ENCODE results near the gene TSPO2. TPM values are rescaled to one million over a fixed set of nuclear protein-coding genes. Genes with fewer than 3 reads are reported as not detected.
"Not testable (repeated sequence)": the region's sequence is repeated elsewhere in the genome, so short reads cannot be mapped to it uniquely, and the experiment has no call there.

Gene TSPO2, protein sequence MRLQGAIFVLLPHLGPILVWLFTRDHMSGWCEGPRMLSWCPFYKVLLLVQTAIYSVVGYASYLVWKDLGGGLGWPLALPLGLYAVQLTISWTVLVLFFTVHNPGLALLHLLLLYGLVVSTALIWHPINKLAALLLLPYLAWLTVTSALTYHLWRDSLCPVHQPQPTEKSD
- not detected for total RNA-seq

- peaks cover 3% of the 10 kb centered on the region for H3K4me1 Mint-ChIP-seq (ENCODE audit: low read depth)
- CTCF ChIA-PET: interaction anchor here (1.1 kb wide), 1 partner anchor 14 kb away, joined by 3 read pairs; no protein-coding TSS in a partner anchor
- H3K27me3 Mint-ChIP-seq (ENCODE audit: low read depth): no peaks in the 10 kb centered on the region
- DNase-seq: no peak
- intact Hi-C loops (cut with micrococcal nuclease): no loop called here
- no peak within 1 kb of the TSS for H3K4me3 Mint-ChIP-seq
- H3K27ac Mint-ChIP-seq: no peak within 1 kb of the TSS
- peaks cover 1% of the 10 kb centered on the region for H3K36me3 Mint-ChIP-seq (ENCODE audit: low read depth)
- no peaks in the 10 kb centered on the region for H3K9me3 Mint-ChIP-seq
Measured at GRCh38 chr6:41042226-41043055, at the start of gene TSPO2. TSPO2 (plus strand) TSS chr6:41042467; CDS start chr6:41042986, 519 bp downstream.

- CTCF ChIA-PET: no interaction called here
- H3K9me3 Mint-ChIP-seq: no peaks in the 10 kb centered on the region
- peaks cover 9% of the 10 kb centered on the region for H3K27me3 Mint-ChIP-seq (ENCODE audit: low read depth)
- H3K4me1 Mint-ChIP-seq (ENCODE audit: low read depth): no peaks in the 10 kb centered on the region
- intact Hi-C loops (cut with micrococcal nuclease): no loop called here
- H3K36me3 Mint-ChIP-seq (ENCODE audit: low read depth): no peaks in the 10 kb centered on the region
- no peak for DNase-seq
- H3K4me3 Mint-ChIP-seq: no peak overlapping the region
- H3K27ac Mint-ChIP-seq: no peak overlapping the region
Measured at GRCh38 chr6:40992746-40993145, 49.5 kb upstream of the TSPO2 start.

DNA sequence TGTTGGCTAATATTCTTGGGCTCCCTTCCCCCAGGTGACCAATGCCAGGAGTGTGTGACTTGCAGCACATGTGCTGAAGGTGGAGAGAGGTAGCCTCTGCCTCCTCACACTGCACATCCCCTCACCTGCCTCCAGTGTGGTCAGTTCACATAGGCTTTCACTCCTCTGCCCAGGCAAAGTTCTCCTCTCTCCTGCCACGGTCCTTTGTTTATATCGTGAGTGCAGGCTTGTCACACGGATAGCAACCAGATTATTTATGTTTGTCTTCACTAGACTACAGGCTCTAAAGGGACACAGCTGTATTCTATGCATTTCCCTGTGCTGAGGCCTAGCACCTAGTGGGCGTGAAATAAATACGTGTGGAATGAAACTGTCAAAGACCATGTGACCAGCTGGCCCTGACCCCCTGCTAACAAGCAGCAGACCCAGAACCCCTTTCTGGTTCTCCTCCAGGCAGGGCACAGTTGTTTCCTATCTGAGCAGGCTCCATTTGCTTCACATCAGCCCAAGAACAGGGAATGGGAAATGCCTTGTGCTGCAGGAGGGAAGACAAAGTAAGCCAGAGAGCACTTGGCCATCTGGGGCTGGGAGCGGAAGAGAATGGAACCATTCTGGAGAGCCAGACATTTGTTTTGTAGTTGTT lies 45.6 kb upstream of the TSPO2 start:
- DNase-seq: no peak
- H3K27me3 Mint-ChIP-seq (ENCODE audit: low read depth): peaks cover 10% of the 10 kb centered on the region
- H3K4me3 Mint-ChIP-seq: no peak overlapping the region
- H3K36me3 Mint-ChIP-seq (ENCODE audit: low read depth): no peaks in the 10 kb centered on the region
- CTCF ChIA-PET: interaction anchor here (1.2 to 2.9 kb wide), 2 partner anchors 31 to 34 kb away, joined by 3 to 9 read pairs; no protein-coding TSS in a partner anchor
- intact Hi-C loops (cut with micrococcal nuclease): no loop called here
- H3K4me1 Mint-ChIP-seq (ENCODE audit: low read depth): no peaks in the 10 kb centered on the region
- H3K9me3 Mint-ChIP-seq: no peaks in the 10 kb centered on the region
- no peak overlapping the region for H3K27ac Mint-ChIP-seq

- no peaks in the 10 kb centered on the region for H3K9me3 Mint-ChIP-seq
- intact Hi-C loops (cut with micrococcal nuclease): no loop called here
- H3K4me3 Mint-ChIP-seq: no peak overlapping the region
- no peaks in the 10 kb centered on the region for H3K36me3 Mint-ChIP-seq (ENCODE audit: low read depth)
- no peak for DNase-seq
- no peaks in the 10 kb centered on the region for H3K4me1 Mint-ChIP-seq (ENCODE audit: low read depth)
- H3K27me3 Mint-ChIP-seq (ENCODE audit: low read depth): peaks cover 10% of the 10 kb centered on the region
- CTCF ChIA-PET: interaction anchor here (1.2 to 2.9 kb wide), 3 partner anchors 12 to 34 kb away, joined by 3 to 9 read pairs (median 5); no protein-coding TSS in a partner anchor
- H3K27ac Mint-ChIP-seq: no peak overlapping the region
Measured at GRCh38 chr6:40997234-40997957, 44.9 kb upstream of the TSPO2 start.

DNA sequence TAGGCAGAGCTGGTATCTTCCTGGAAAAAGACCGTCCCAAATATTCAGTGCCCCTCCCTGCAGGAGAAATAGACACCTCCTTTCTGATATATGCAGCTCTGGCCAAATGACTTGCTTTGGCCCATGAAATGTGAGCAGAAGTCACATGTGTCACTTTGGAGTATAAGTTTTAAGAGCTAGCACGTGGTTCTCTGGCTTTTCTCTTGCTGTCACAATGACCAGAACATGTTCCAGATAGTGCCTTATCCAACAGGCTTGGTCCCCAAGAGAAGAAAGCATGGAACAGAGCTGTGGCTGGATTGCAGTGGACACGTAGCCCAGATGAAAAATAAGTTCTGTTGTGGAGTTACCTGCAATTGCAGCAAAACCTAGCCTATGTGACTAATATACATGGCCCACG lies 43.6 kb upstream of the TSPO2 start:
- H3K36me3 Mint-ChIP-seq (ENCODE audit: low read depth): no peaks in the 10 kb centered on the region
- CTCF ChIA-PET: interaction anchor here (1.1 to 2.9 kb wide), 4 partner anchors 9 to 29 kb away, joined by 3 to 9 read pairs (median 4); no protein-coding TSS in a partner anchor
- no peaks in the 10 kb centered on the region for H3K9me3 Mint-ChIP-seq
- no peak for DNase-seq
- peaks cover 15% of the 10 kb centered on the region for H3K27me3 Mint-ChIP-seq (ENCODE audit: low read depth)
- H3K4me3 Mint-ChIP-seq: no peak overlapping the region
- no peak overlapping the region for H3K27ac Mint-ChIP-seq
- H3K4me1 Mint-ChIP-seq (ENCODE audit: low read depth): no peaks in the 10 kb centered on the region
- intact Hi-C loops (cut with micrococcal nuclease): no loop called here

DNA sequence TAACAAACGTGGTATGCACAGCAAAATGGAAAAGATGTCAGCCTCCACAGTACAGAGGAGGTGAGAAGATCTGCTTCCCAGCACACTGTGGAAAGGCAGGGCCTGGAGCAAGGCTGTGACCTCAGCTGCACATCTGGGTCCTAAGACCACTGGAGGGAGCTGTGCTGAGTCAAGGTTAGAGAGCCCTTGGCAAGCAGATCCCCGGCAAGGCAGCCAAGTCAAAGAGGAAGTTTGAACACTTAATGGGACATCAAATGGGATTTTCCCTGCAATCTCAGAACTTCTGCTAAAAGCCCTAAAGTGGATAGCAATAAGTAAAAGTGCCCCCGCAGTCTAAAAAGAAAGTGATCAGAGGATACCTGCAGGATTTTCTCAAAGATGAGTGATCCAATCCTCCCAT lies 42.7 kb upstream of the TSPO2 start:
- Mint-ChIP-seq H3K27ac (no peak overlapping the region), H3K4me1 (ENCODE audit: low read depth) (no peaks in the 10 kb centered on the region), H3K9me3 (no peaks in the 10 kb centered on the region), H3K36me3 (ENCODE audit: low read depth) (no peaks in the 10 kb centered on the region), H3K27me3 (ENCODE audit: low read depth) (peaks cover 15% of the 10 kb centered on the region), H3K4me3 (no peak overlapping the region)
- intact Hi-C loops (cut with micrococcal nuclease): no loop called here
- DNase-seq: peak; percentile 34
- CTCF ChIA-PET: interaction anchor here (0.7 to 2.9 kb wide), 3 partner anchors 8 to 28 kb away, joined by 3 to 9 read pairs (median 3); no protein-coding TSS in a partner anchor

DNA sequence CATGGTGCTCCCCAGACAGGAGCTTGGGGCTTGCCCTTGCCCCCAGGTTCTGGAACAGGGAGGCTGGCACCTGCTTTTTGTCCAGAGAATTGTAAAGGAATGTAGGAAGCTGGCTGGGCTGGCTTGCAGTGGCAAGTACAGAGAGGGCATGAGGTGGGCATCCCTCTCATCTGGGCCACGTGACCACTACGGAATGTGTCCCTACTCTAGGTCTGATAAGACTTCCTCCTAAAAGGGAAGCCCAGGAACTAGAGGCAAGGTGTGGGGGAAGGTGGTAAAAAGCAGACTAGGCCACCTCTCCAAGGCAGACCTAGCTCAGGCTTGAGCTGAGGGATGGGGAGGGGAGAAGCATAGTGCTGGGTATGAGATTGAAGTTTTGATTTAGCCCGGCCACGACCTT lies 42.0 kb upstream of the TSPO2 start:
- no peaks in the 10 kb centered on the region for H3K36me3 Mint-ChIP-seq (ENCODE audit: low read depth)
- peaks cover 17% of the 10 kb centered on the region for H3K27me3 Mint-ChIP-seq (ENCODE audit: low read depth)
- no peak overlapping the region for H3K27ac Mint-ChIP-seq
- no peaks in the 10 kb centered on the region for H3K4me1 Mint-ChIP-seq (ENCODE audit: low read depth)
- intact Hi-C loops (cut with micrococcal nuclease): no loop called here
- H3K9me3 Mint-ChIP-seq: no peaks in the 10 kb centered on the region
- no peak for DNase-seq
- CTCF ChIA-PET: interaction anchor here (0.7 kb wide), 1 partner anchor 25 kb away, joined by 3 read pairs; no protein-coding TSS in a partner anchor
- H3K4me3 Mint-ChIP-seq: no peak overlapping the region

DNA sequence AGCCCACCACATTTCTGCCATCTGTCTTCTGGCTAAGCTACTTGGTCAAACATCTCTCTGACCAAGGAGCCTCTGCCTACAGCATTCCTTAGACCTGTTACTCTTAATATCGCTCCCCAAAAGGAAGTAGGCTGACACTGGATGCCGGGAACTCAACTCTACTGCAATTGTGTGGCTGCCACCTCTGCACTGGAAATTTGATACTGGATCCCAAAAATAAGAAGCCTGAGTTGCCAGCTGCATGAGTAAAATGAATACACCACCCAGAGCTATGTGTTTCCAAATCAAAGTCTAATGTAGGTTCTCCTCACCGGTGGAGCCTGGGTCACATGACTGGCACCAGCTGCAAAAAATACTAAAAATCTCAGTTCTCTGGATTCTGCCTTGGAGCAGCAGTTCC lies 40.1 kb upstream of the TSPO2 start:
- no peaks in the 10 kb centered on the region for H3K4me1 Mint-ChIP-seq (ENCODE audit: low read depth)
- intact Hi-C loops (cut with micrococcal nuclease): no loop called here
- no peaks in the 10 kb centered on the region for H3K9me3 Mint-ChIP-seq
- peaks cover 14% of the 10 kb centered on the region for H3K27me3 Mint-ChIP-seq (ENCODE audit: low read depth)
- CTCF ChIA-PET: interaction anchor here (2.4 kb wide), 1 partner anchor 26 kb away, joined by 10 read pairs; no protein-coding TSS in a partner anchor
- H3K36me3 Mint-ChIP-seq (ENCODE audit: low read depth): no peaks in the 10 kb centered on the region
- H3K4me3 Mint-ChIP-seq: no peak overlapping the region
- no peak overlapping the region for H3K27ac Mint-ChIP-seq
- no peak for DNase-seq

DNA sequence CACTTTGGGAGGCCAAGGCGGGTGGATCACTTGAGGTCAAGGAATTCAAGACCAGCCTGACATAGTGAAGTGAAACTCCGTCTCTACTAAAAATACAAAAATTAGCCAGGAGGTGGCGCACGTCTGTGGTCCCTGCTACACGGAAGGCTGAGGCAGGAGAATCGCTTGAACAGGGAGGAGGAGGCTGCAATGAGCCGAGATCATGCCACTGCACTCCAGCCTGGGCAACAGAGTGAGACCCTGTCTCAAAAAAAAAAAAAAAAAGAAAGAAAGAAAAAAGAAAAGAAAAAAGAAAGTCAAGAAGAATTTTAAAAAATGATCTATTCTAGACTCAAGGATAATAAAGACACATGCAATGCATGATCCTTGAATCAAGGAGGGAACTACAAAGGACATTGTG lies 36.0 kb upstream of the TSPO2 start:
- H3K27me3 Mint-ChIP-seq (ENCODE audit: low read depth): not testable (repeated sequence)
- intact Hi-C loops (cut with micrococcal nuclease): loop anchor here (1.0 kb wide), 5 partner anchors 21 to 312 kb away; partner anchors contain the start of gene UNC5CL

DNA sequence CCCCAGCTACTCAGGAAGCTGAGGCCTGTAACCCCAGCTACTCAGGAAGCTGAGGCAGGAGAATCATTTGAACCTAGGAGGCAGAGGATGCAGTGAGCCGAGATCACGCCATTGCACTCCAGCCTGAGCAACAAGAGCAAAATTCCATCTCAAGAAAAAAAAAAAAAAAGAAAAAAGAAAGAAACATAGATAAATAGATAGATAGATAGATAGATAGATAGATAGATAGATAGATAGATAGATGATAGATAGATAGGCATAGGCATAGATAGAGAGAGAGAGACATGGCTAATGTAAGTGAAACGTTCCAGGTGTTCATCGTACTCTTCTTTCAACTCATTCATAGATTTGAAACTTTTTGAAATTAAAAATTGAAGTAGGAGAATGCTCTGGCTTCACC lies 35.3 kb upstream of the TSPO2 start:
- not testable (repeated sequence) for H3K36me3 Mint-ChIP-seq (ENCODE audit: low read depth); H3K27ac Mint-ChIP-seq; H3K4me3 Mint-ChIP-seq; H3K27me3 Mint-ChIP-seq (ENCODE audit: low read depth); H3K4me1 Mint-ChIP-seq (ENCODE audit: low read depth); DNase-seq; H3K9me3 Mint-ChIP-seq
- CTCF ChIA-PET: interaction anchor here (0.6 to 1.0 kb wide), 3 partner anchors 11 to 59 kb away, joined by 3 read pairs; no protein-coding TSS in a partner anchor
- intact Hi-C loops (cut with micrococcal nuclease): loop anchor here (1.0 kb wide), 5 partner anchors 20 to 311 kb away; partner anchors contain the start of gene UNC5CL

More for the DNA sequence above, 36.0 kb upstream of the TSPO2 start:
- CTCF ChIA-PET: interaction anchor here (1.0 kb wide), 1 partner anchor 21 kb away, joined by 3 read pairs; no protein-coding TSS in a partner anchor
- not testable (repeated sequence) for H3K27ac Mint-ChIP-seq; H3K4me3 Mint-ChIP-seq; H3K36me3 Mint-ChIP-seq (ENCODE audit: low read depth); H3K4me1 Mint-ChIP-seq (ENCODE audit: low read depth); H3K9me3 Mint-ChIP-seq
- peak; percentile 70 for DNase-seq

DNA sequence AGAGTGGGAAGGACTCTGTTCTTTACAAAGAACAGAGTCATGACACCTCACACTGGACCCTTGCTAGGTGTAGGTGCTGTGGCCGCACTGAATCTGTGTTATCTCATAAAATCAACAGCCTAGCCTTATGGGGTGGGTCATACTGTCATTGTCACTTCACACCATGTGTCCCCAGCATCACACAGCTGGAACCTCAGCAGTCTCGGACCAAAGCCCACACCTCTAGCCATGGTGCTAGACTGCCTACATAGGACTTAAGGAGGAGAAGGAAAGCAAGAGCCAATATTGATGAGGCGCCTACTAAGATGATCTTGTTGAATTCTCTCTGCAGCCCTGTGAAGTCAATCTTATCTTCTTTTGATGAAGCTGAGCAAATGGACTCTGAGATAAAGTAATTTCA lies 34.3 kb upstream of the TSPO2 start:
- CTCF ChIA-PET: interaction anchor here (0.6 to 1.0 kb wide), 5 partner anchors 9 to 327 kb away, joined by 3 to 4 read pairs (median 3); no protein-coding TSS in a partner anchor
- Mint-ChIP-seq H3K4me3 (no peak overlapping the region), H3K4me1 (ENCODE audit: low read depth) (no peaks in the 10 kb centered on the region), H3K36me3 (ENCODE audit: low read depth) (no peaks in the 10 kb centered on the region), H3K9me3 (no peaks in the 10 kb centered on the region), H3K27ac (no peak overlapping the region), H3K27me3 (ENCODE audit: low read depth) (peaks cover 7% of the 10 kb centered on the region)
- intact Hi-C loops (cut with micrococcal nuclease): no loop called here
- no peak for DNase-seq
